GM12878 (cell line): ENCODE results near the gene HAP1. TPM values are rescaled to one million over a fixed set of nuclear protein-coding genes. Genes with fewer than 3 reads are reported as not detected.
A peak's percentile ranks its signal among the peaks of the same experiment; 100 is the strongest.

Experiments
- FOS ChIP-seq: IDR thresholded peaks from 3 replicates; pipeline ENCODE4 v1.6.1; 2011; ENCODE audit warnings: borderline replicate concordance; ENCODE audit not compliant: insufficient read length; ENCODE audit errors: extremely low read depth
- HDAC6 ChIP-seq: fragments of 200-600 bp; sonication (generic); IDR thresholded peaks from one replicate; pipeline ENCODE4 v1.8.0; 2017; ENCODE audit warnings: antibody characterized with exemption; ENCODE audit not compliant: unreplicated experiment
- IKZF1 ChIP-seq: fragments of 450-650 bp; conservative IDR thresholded peaks from 2 replicates; pipeline ENCODE4 v1.6.1; 2017; ENCODE audit warnings: antibody characterized with exemption, mild to moderate bottlenecking
- LARP7 ChIP-seq: fragments of 450-650 bp; IDR thresholded peaks from 2 replicates; pipeline ENCODE4 v1.6.1; 2017; ENCODE audit warnings: mild to moderate bottlenecking
- NR2F1 ChIP-seq: fragments of 450-650 bp; conservative IDR thresholded peaks from 2 replicates; pipeline ENCODE4 v1.6.1; 2017; ENCODE audit warnings: mild to moderate bottlenecking
- POLR2AphosphoS5 ChIP-seq: IDR thresholded peaks from 2 replicates; pipeline ENCODE4 v1.6.1; 2011; ENCODE audit warnings: mild to moderate bottlenecking, low read length, inconsistent platforms
- RAD21 ChIP-seq: IDR thresholded peaks from 2 replicates; pipeline ENCODE4 v1.6.1; 2011; ENCODE audit warnings: mild to moderate bottlenecking, low read depth, low read length, moderate library complexity; ENCODE audit not compliant: insufficient read depth
- STAT1 ChIP-seq: fragments of 450-650 bp; conservative IDR thresholded peaks from 2 replicates; pipeline ENCODE4 v1.6.1; 2014; ENCODE audit warnings: antibody characterized with exemption, mild to moderate bottlenecking
- STAT3 ChIP-seq: IDR thresholded peaks from 2 replicates; pipeline ENCODE4 v1.6.1; 2011; ENCODE audit warnings: low read depth, low read length, improper control_type of control experiment
- TARDBP ChIP-seq: IDR thresholded peaks from 2 replicates; pipeline ENCODE4 v1.6.1; 2016; ENCODE audit warnings: borderline replicate concordance
- ZNF24 ChIP-seq: fragments of 450-650 bp; IDR thresholded peaks from 2 replicates; pipeline ENCODE4 v1.6.1; 2017; ENCODE audit warnings: antibody characterized with exemption, mild to moderate bottlenecking
- ZSCAN29 ChIP-seq: fragments of 450-650 bp; IDR thresholded peaks from 2 replicates; pipeline ENCODE4 v1.6.1; 2017; ENCODE audit warnings: mild to moderate bottlenecking, moderate library complexity
- polyA plus RNA-seq, 11 experiments: library from polyadenylated mRNA; depleted of rRNA in 4 of 11; unstranded in 6 of 11; stranded (reverse) in 5 of 11; fragments of >200 nt; fragmentation: Nextera tagmentation in 4 of 11; fragmentation: Illumina TruSeq in 1 of 11; extraction: Ambion mirVana in 4 of 11; extraction: Trizol in 1 of 11; gene quantifications; 1 replicate in 1 of 11; 2 replicates in 10 of 11; pipeline versions ENCODE4 v1.2.1 to v1.2.3, GENCODE V29; 2011 to 2016; ENCODE audit warnings: inconsistent platforms in 2 of 11, missing spikeins in 2 of 11, low read depth in 1 of 11
- total RNA-seq, 4 experiments: library from RNA; depleted of rRNA in 3 of 4; stranded (reverse); fragments of >200 nt in 3 of 4; fragmentation: Illumina TruSeq in 1 of 4; extraction: Trizol in 1 of 4; gene quantifications; 2 replicates each; pipeline versions ENCODE4 v1.2.1 to v1.2.3, GENCODE V29; 2013 to 2021
- TF ChIP-seq, protein P1 (sequence below): fragments of 450-650 bp; IDR thresholded peaks from 2 replicates; pipeline ENCODE4 v1.6.1; 2016; ENCODE audit warnings: mild to moderate bottlenecking, moderate library complexity, borderline replicate concordance
- TF ChIP-seq, protein P2 (sequence below): fragments of 450-650 bp; IDR thresholded peaks from 2 replicates; pipeline ENCODE4 v1.6.1; 2018; ENCODE audit warnings: borderline replicate concordance, mild to moderate bottlenecking; ENCODE audit not compliant: partially characterized antibody
- TF ChIP-seq, protein P3 (sequence below): IDR thresholded peaks from 2 replicates; pipeline ENCODE4 v1.6.1; 2012; ENCODE audit warnings: low read depth, low read length, improper control_type of control experiment

The HAP1 gene
- total and polyA plus RNA-seq, 10 of the 15 experiments (the other 5 are each of a cell fraction or from before 2014, with no cell fraction given) = not detected

DNA sequence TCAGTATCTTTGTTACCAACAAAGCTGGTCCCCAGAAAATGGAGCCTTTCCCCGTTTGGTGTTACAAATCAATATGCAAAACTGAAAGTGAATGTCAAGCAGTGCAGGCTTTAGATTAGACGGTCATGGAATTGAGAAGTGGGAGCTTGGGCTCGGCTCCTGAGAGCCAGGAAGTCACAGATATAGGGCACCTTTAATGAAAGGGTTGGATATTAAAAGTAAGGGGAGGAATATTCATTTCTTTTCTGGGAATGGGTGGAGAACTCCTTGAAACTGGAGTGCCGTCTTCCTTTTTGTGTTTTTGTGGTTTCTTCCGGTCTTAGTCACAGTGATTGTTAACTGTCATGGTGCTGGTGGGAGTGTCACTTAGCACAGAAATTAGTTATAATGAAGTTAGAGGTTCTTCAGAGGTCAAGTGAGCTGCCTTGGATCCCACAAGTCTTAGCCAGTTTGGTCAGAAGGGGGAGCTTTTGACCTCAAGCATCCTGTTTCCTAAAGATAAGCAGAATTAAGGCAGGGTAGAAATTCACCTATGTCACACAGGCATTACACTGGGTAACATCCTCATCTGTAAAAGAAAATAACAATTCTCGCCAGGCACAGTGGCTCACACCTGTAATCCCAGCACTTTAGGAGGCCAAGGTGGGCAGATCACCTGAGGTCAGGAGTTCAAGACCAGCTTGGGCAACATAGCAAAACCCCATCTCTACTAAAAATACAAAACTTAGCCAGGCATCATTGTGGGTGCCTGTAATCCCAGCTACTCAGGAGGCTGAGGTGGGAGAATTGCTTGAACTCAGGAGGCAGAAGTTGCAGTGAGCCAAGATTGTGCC is 55.3 kb downstream of the HAP1 start (continued):
- TF ChIP-seq, protein P1, sequence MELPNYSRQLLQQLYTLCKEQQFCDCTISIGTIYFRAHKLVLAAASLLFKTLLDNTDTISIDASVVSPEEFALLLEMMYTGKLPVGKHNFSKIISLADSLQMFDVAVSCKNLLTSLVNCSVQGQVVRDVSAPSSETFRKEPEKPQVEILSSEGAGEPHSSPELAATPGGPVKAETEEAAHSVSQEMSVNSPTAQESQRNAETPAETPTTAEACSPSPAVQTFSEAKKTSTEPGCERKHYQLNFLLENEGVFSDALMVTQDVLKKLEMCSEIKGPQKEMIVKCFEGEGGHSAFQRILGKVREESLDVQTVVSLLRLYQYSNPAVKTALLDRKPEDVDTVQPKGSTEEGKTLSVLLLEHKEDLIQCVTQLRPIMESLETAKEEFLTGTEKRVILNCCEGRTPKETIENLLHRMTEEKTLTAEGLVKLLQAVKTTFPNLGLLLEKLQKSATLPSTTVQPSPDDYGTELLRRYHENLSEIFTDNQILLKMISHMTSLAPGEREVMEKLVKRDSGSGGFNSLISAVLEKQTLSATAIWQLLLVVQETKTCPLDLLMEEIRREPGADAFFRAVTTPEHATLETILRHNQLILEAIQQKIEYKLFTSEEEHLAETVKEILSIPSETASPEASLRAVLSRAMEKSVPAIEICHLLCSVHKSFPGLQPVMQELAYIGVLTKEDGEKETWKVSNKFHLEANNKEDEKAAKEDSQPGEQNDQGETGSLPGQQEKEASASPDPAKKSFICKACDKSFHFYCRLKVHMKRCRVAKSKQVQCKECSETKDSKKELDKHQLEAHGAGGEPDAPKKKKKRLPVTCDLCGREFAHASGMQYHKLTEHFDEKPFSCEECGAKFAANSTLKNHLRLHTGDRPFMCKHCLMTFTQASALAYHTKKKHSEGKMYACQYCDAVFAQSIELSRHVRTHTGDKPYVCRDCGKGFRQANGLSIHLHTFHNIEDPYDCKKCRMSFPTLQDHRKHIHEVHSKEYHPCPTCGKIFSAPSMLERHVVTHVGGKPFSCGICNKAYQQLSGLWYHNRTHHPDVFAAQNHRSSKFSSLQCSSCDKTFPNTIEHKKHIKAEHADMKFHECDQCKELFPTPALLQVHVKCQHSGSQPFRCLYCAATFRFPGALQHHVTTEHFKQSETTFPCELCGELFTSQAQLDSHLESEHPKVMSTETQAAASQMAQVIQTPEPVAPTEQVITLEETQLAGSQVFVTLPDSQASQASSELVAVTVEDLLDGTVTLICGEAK = no peak; the same call in 1 of the 2 replicates
- TF ChIP-seq LARP7 = no peak
- TF ChIP-seq RAD21 = peak; percentile 51; the same call in 1 of the 2 replicates
- TF ChIP-seq POLR2AphosphoS5 = no peak
- no peak for TF ChIP-seq ZNF24
- no peak for TF ChIP-seq HDAC6
- peak; percentile 97 for TF ChIP-seq NR2F1
- TF ChIP-seq, protein P2, sequence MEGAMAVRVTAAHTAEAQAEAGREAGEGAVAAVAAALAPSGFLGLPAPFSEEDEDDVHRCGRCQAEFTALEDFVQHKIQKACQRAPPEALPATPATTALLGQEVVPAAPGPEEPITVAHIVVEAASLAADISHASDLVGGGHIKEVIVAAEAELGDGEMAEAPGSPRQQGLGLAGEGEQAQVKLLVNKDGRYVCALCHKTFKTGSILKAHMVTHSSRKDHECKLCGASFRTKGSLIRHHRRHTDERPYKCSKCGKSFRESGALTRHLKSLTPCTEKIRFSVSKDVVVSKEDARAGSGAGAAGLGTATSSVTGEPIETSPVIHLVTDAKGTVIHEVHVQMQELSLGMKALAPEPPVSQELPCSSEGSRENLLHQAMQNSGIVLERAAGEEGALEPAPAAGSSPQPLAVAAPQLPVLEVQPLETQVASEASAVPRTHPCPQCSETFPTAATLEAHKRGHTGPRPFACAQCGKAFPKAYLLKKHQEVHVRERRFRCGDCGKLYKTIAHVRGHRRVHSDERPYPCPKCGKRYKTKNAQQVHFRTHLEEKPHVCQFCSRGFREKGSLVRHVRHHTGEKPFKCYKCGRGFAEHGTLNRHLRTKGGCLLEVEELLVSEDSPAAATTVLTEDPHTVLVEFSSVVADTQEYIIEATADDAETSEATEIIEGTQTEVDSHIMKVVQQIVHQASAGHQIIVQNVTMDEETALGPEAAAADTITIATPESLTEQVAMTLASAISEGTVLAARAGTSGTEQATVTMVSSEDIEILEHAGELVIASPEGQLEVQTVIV = no peak
- no peak for TF ChIP-seq FOS
- TF ChIP-seq IKZF1 = peak; percentile 97
- no peak for TF ChIP-seq ZSCAN29
- TF ChIP-seq STAT1 = no peak; the same call in 1 of the 2 replicates
- TF ChIP-seq TARDBP = no peak
- TF ChIP-seq, protein P3, sequence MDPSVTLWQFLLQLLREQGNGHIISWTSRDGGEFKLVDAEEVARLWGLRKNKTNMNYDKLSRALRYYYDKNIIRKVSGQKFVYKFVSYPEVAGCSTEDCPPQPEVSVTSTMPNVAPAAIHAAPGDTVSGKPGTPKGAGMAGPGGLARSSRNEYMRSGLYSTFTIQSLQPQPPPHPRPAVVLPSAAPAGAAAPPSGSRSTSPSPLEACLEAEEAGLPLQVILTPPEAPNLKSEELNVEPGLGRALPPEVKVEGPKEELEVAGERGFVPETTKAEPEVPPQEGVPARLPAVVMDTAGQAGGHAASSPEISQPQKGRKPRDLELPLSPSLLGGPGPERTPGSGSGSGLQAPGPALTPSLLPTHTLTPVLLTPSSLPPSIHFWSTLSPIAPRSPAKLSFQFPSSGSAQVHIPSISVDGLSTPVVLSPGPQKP = no peak
- no peak; the same call in 1 of the 2 replicates for TF ChIP-seq STAT3
